Measurements from ENCODE around the gene UNC45A.

UNC45A gene

DNA sequence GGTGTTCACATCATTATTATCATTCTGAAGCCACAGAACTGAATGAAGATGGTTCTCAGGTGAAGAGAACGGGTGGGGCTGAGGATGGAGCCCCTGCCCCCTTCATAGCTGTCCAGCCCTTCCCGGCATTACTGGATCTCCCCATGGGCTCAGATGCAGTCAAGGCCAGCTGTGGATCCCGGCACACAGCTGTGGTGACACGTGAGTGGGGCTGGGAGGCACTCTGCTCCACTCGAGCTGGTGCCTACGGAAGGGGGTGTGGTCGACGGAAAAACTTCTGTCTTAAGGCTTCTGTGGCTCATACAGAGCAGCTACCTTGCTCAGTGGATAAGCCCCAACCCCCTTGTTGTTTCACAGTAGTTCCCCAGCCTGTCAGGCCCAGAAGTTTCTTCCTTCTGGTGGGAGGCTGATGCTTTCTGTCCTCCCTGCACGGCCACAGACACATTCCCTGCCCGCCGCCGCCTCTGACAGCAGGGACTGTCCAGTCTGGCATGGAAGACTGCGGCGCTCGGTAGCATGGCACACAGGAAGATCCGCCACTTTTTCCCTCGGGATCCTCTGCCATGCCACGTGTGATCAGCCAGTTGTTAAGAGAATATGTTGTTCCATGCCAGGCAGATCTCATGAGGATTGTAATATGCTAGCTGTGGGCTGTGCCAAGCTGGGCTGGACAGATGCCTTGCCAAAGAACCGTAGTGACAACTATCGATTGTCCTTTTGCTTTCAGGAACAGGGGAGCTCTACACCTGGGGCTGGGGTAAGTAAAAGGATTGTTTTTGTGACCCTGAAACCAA lies 25.4 kb downstream of the UNC45A start:
- H3K9me3 ChIP-seq (ENCODE audit: control insufficient read depth in 1 of 2, low read length in 2 of 2), result no peaks in the 10 kb centered on the region
- H3K27ac ChIP-seq (ENCODE audit: low read length), result no peak overlapping the region
- peaks cover 5 to 21% of the 10 kb centered on the region in 2 donors for H3K4me1 ChIP-seq (ENCODE audit: control insufficient read depth in 1 of 2, insufficient read depth in 2 of 2, low read length in 2 of 2)
- no peak overlapping the region for H3K4me3 ChIP-seq (ENCODE audit: low read depth in 1 of 2, low read length in 2 of 2)
- H3K27me3 ChIP-seq (ENCODE audit: low read depth, low read length), result no peaks in the 10 kb centered on the region
- H3K36me3 ChIP-seq (ENCODE audit: control insufficient read depth in 1 of 2, insufficient read depth in 2 of 2, low read length in 2 of 2), result peaks cover 18 to 25% of the 10 kb centered on the region in 2 donors

DNA sequence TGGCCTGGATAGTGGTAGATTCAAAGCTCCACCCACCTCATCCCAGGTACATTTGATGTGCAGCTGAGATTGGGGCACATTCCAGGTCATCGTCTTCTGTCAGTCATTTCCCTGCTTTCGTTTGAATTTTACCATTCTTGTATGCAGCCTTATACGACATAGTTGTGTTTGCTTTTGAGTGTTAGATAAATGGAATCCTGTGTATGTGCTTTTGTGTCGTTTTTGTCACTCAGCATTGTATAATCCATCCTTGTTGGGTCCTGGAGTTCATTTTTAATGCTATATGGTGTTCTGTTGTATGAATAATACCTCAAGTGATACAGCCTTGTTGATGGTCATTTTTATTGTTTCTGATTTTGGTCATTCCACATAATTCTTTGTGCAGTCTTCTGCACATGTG lies 26.9 kb downstream of the UNC45A start:
- no peak overlapping the region for H3K27ac ChIP-seq (ENCODE audit: low read length)
- H3K27me3 ChIP-seq (ENCODE audit: low read depth, low read length), result no peaks in the 10 kb centered on the region
- H3K4me1 ChIP-seq (ENCODE audit: control insufficient read depth in 1 of 2, insufficient read depth in 2 of 2, low read length in 2 of 2), result peaks cover 0 to 10% of the 10 kb centered on the region in 2 donors
- no peaks in the 10 kb centered on the region for H3K9me3 ChIP-seq (ENCODE audit: control insufficient read depth in 1 of 2, low read length in 2 of 2)
- H3K36me3 ChIP-seq (ENCODE audit: control insufficient read depth in 1 of 2, insufficient read depth in 2 of 2, low read length in 2 of 2), result peaks cover 23 to 35% of the 10 kb centered on the region in 2 donors
- no peak overlapping the region for H3K4me3 ChIP-seq (ENCODE audit: low read depth in 1 of 2, low read length in 2 of 2)

DNA sequence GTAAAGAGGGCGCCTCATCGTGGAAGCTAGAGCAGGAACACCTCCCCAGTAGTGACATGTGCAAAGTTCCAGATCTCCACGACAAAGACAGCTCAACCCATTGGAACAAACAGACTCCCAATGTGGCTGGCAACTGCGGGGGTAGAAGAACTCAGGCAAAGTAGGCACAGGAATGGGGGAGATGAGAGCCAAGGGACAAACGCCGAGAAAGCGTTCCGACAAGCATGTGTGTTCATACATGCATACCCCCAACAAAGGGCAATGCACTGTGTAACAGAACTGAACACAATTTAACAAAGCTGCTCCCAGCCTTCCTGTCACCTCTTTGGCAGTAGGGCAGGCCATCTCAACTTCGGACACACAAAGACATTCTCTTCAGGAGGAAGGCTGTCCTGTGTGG lies 31.2 kb downstream of the UNC45A start:
- H3K4me3 ChIP-seq (ENCODE audit: low read depth in 1 of 2, low read length in 2 of 2), result no peak overlapping the region
- H3K27ac ChIP-seq (ENCODE audit: low read length), result no peak overlapping the region
- no peaks in the 10 kb centered on the region for H3K27me3 ChIP-seq (ENCODE audit: low read depth, low read length)
- no peaks in the 10 kb centered on the region for H3K9me3 ChIP-seq (ENCODE audit: control insufficient read depth in 1 of 2, low read length in 2 of 2)
- H3K36me3 ChIP-seq (ENCODE audit: control insufficient read depth in 1 of 2, insufficient read depth in 2 of 2, low read length in 2 of 2), result peaks cover 15 to 30% of the 10 kb centered on the region in 2 donors
- no peaks in the 10 kb centered on the region for H3K4me1 ChIP-seq (ENCODE audit: control insufficient read depth in 1 of 2, insufficient read depth in 2 of 2, low read length in 2 of 2)

DNA sequence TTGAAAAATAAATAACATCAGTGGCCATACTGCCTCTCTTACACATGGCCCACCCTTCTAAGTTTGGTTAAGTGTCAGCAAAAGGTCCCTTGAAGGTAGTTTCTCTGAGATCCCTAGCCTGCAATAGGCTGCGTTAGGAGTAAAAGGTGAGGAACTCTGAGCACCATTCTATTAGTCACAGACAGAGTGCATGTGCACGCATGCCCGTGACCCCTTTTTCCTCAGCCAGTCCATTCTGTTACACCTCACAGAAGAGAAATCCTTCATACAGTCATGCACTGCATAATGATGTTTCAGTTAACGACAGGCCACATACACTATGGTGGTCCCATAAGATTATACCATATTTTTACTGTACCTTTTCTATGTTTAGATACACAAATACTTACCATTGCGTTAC lies 32.1 kb downstream of the UNC45A start:
- Histone ChIP-seq H3K9me3 (ENCODE audit: control insufficient read depth in 1 of 2, low read length in 2 of 2) (no peaks in the 10 kb centered on the region), H3K36me3 (ENCODE audit: control insufficient read depth in 1 of 2, insufficient read depth in 2 of 2, low read length in 2 of 2) (peaks cover 5 to 21% of the 10 kb centered on the region in 2 donors), H3K27ac (ENCODE audit: low read length) (no peak overlapping the region), H3K4me3 (ENCODE audit: low read depth in 1 of 2, low read length in 2 of 2) (no peak overlapping the region), H3K27me3 (ENCODE audit: low read depth, low read length) (no peaks in the 10 kb centered on the region), H3K4me1 (ENCODE audit: control insufficient read depth in 1 of 2, insufficient read depth in 2 of 2, low read length in 2 of 2) (no peaks in the 10 kb centered on the region)

DNA sequence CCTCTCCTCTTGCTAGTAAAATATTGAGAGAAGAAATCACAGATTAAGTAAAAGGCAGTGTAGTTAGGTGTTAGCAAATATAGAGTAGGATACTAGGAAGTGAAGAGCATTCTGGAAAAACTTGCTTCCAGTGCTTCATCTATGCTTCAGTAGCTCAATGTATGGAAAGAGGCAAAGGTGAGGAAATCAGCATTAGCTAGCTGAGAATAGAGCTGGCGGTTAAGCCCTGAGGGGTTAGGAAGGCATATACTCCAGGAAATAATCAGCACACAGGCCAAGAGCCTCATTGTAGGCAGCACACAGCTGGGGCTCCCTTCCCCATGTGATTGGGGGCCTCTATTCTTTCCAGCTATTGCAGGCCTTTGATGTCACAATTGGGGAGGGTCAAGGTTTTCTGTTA lies 33.3 kb downstream of the UNC45A start:
- Histone ChIP-seq H3K36me3 (ENCODE audit: control insufficient read depth in 1 of 2, insufficient read depth in 2 of 2, low read length in 2 of 2) (peaks cover 5 to 13% of the 10 kb centered on the region in 2 donors), H3K27ac (ENCODE audit: low read length) (no peak overlapping the region)

DNA sequence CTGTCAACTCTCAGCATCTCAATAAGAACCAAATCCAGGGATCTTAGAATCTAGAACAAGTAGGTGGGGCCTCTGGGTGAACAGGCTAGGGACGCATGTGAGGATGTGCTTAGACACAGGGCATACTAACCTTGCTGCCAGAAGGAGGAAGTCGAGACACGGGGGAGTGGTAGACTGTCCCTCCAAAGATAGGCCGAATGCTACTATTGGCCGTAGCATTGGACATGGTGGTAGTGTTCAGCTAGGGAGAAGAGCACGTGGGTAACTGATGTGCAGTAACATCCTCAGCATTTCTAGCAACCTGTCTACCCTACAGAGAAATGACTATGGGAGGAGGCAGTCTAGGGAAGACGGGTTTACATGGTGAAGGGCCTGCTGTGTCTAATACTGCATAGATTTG lies 35.2 kb downstream of the UNC45A start:
- Histone ChIP-seq H3K9me3 (ENCODE audit: control insufficient read depth in 1 of 2, low read length in 2 of 2) (no peaks in the 10 kb centered on the region), H3K27ac (ENCODE audit: low read length) (no peak overlapping the region), H3K27me3 (ENCODE audit: low read depth, low read length) (no peaks in the 10 kb centered on the region), H3K4me3 (ENCODE audit: low read depth in 1 of 2, low read length in 2 of 2) (no peak overlapping the region), H3K36me3 (ENCODE audit: control insufficient read depth in 1 of 2, insufficient read depth in 2 of 2, low read length in 2 of 2) (peaks cover 5 to 13% of the 10 kb centered on the region in 2 donors), H3K4me1 (ENCODE audit: control insufficient read depth in 1 of 2, insufficient read depth in 2 of 2, low read length in 2 of 2) (no peaks in the 10 kb centered on the region)

More for the DNA sequence above, 33.3 kb downstream of the UNC45A start:
- Histone ChIP-seq H3K4me1 (ENCODE audit: control insufficient read depth in 1 of 2, insufficient read depth in 2 of 2, low read length in 2 of 2) (no peaks in the 10 kb centered on the region), H3K4me3 (ENCODE audit: low read depth in 1 of 2, low read length in 2 of 2) (no peak overlapping the region), H3K27me3 (ENCODE audit: low read depth, low read length) (no peaks in the 10 kb centered on the region), H3K9me3 (ENCODE audit: control insufficient read depth in 1 of 2, low read length in 2 of 2) (no peaks in the 10 kb centered on the region)

DNA sequence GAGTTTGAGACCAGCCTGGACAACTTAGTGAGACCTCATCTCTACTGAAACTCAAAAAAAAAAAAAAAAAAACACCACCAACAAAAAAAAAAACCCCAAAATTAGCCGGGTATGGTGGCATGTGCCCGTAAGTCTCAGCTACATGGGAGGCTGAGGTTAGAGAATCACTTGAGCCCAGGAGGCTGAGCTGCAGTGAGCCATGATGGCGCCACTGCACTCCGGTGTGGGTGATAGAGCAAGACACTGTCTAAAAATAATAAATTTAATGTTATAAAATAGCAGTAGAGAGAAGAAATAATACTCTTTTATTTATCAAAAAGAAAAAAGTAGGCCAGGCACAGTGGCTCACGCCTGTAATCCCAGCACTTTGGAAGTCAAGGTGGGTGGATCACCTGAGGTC lies 37.0 kb downstream of the UNC45A start:
- no peaks in the 10 kb centered on the region for H3K4me1 ChIP-seq (ENCODE audit: control insufficient read depth in 1 of 2, insufficient read depth in 2 of 2, low read length in 2 of 2)
- H3K27me3 ChIP-seq (ENCODE audit: low read depth, low read length), result no peaks in the 10 kb centered on the region
- no peak overlapping the region for H3K4me3 ChIP-seq (ENCODE audit: low read depth in 1 of 2, low read length in 2 of 2)
- peaks cover 0 to 1% of the 10 kb centered on the region in 2 donors for H3K36me3 ChIP-seq (ENCODE audit: control insufficient read depth in 1 of 2, insufficient read depth in 2 of 2, low read length in 2 of 2)
- H3K27ac ChIP-seq (ENCODE audit: low read length), result no peak overlapping the region
- no peaks in the 10 kb centered on the region for H3K9me3 ChIP-seq (ENCODE audit: control insufficient read depth in 1 of 2, low read length in 2 of 2)

DNA sequence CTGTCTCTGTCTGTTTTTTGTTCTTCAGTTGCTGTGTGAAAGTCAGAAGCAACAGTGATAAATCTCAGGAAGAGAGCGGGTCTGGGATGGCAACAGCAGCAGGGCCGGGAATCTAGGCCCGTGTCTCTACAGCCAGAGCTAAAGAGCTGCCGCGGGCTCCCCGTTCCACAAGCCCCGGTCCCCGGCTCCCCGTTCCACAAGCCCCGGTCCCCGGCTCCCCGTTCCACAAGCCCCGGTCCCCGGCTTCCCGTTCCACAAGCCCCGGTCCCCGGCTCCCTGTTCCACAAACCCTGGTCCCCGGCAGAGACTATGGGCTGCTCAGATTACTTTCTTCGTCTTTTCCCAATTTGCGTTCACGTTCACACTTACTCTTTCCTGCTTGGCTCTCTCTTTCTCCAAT lies 39.1 kb downstream of the UNC45A start:
- Histone ChIP-seq H3K27ac (ENCODE audit: low read length) (no peak overlapping the region), H3K4me3 (ENCODE audit: low read depth in 1 of 2, low read length in 2 of 2) (no peak overlapping the region), H3K9me3 (ENCODE audit: control insufficient read depth in 1 of 2, low read length in 2 of 2) (no peaks in the 10 kb centered on the region), H3K4me1 (ENCODE audit: control insufficient read depth in 1 of 2, insufficient read depth in 2 of 2, low read length in 2 of 2) (no peaks in the 10 kb centered on the region), H3K36me3 (ENCODE audit: control insufficient read depth in 1 of 2, insufficient read depth in 2 of 2, low read length in 2 of 2) (no peaks in the 10 kb centered on the region), H3K27me3 (ENCODE audit: low read depth, low read length) (no peaks in the 10 kb centered on the region)

DNA sequence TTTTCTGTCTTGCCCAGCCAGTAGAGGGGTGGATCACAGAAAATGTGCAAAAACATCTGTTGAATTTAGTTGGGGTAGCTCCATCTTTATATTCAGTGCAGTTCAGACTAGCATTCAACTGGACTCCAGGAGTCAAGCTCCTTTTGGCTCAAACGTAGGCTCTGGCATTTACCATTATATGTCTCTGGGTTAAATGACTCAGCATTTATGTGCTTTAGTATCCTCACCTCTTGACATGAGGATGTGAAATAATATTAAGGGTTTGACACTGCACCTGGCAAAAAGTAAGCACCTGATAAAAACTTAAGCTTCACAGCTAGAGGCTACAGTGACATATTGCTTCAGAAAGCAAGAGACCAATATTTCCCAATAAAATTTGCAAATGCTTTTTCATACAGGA lies 44.5 kb downstream of the UNC45A start:
- no peaks in the 10 kb centered on the region for H3K27me3 ChIP-seq (ENCODE audit: low read depth, low read length)
- H3K9me3 ChIP-seq (ENCODE audit: control insufficient read depth in 1 of 2, low read length in 2 of 2), result no peaks in the 10 kb centered on the region
- H3K27ac ChIP-seq (ENCODE audit: low read length), result no peak overlapping the region
- H3K4me3 ChIP-seq (ENCODE audit: low read depth in 1 of 2, low read length in 2 of 2), result no peak overlapping the region
- H3K36me3 ChIP-seq (ENCODE audit: control insufficient read depth in 1 of 2, insufficient read depth in 2 of 2, low read length in 2 of 2), result no peaks in the 10 kb centered on the region
- no peaks in the 10 kb centered on the region for H3K4me1 ChIP-seq (ENCODE audit: control insufficient read depth in 1 of 2, insufficient read depth in 2 of 2, low read length in 2 of 2)

DNA sequence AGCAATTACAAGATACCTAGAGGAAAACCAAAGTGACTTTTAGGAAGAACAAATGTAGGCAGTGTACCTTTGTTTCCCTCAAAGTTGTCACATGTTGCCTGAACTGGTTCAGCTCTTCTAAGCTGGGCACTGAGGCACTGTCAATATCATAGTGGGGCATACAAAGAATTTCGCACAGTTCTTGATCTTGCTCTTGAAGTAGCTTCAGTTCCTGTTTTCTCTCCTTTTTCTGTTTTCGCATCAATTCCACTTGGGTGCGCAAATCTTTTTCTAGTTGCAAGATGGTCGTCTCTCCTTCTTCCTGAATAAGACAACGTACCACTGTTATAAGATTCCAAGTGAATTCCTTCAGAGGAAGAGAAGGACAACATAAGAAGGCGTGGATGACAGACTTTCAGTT lies 46.6 kb downstream of the UNC45A start:
- H3K27me3 ChIP-seq (ENCODE audit: low read depth, low read length), result no peaks in the 10 kb centered on the region
- no peaks in the 10 kb centered on the region for H3K9me3 ChIP-seq (ENCODE audit: control insufficient read depth in 1 of 2, low read length in 2 of 2)
- H3K36me3 ChIP-seq (ENCODE audit: control insufficient read depth in 1 of 2, insufficient read depth in 2 of 2, low read length in 2 of 2), result no peaks in the 10 kb centered on the region
- no peak overlapping the region for H3K4me3 ChIP-seq (ENCODE audit: low read depth in 1 of 2, low read length in 2 of 2)
- no peaks in the 10 kb centered on the region for H3K4me1 ChIP-seq (ENCODE audit: control insufficient read depth in 1 of 2, insufficient read depth in 2 of 2, low read length in 2 of 2)
- H3K27ac ChIP-seq (ENCODE audit: low read length), result no peak overlapping the region

DNA sequence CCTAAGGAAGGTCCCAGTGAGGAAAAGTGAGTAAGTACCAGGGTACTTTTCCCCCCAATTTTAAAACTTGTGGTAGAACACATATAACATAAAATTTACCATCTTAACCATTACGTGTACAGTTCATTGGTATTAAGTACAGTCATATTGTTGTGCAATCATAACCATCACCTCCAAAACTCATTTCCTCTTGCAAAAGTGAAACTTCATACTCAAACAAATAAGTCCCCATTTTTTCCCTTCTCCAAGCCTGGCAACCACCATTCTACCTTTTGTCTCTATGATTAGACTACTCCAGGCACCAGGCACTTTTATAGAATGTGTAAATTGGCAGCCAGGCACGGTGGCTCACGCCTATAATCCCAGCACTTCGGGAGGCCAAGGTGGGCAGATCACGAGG lies 47.0 kb downstream of the UNC45A start:
- Histone ChIP-seq H3K27ac (ENCODE audit: low read length) (no peak overlapping the region), H3K27me3 (ENCODE audit: low read depth, low read length) (no peaks in the 10 kb centered on the region), H3K9me3 (ENCODE audit: control insufficient read depth in 1 of 2, low read length in 2 of 2) (no peaks in the 10 kb centered on the region), H3K4me3 (ENCODE audit: low read depth in 1 of 2, low read length in 2 of 2) (no peak overlapping the region), H3K4me1 (ENCODE audit: control insufficient read depth in 1 of 2, insufficient read depth in 2 of 2, low read length in 2 of 2) (no peaks in the 10 kb centered on the region), H3K36me3 (ENCODE audit: control insufficient read depth in 1 of 2, insufficient read depth in 2 of 2, low read length in 2 of 2) (no peaks in the 10 kb centered on the region)

Data from muscle layer of duodenum (tissue), 2 donors.